Hematopoietic multipotent progenitor cell treated with erythropoietin and hydrocortisone succinate and interleukin-3 and kit ligand, for 17 days (in vitro differentiated cells): ENCODE results near the gene ZNF790.
A peak's percentile ranks its signal among the peaks of the same experiment; 100 is the strongest.

Experiments used
- DNase-seq: peaks from one replicate; pipeline ENCODE4 v3.0.0-alpha.2; 2015; ENCODE audit warnings: low spot score

The ZNF790 gene

GRCh38 chr19:36772311-36773222 is 65.6 kb downstream of the ZNF790 start, which contains the start of gene ZNF850:
TSS of gene ZNF850 (minus strand) at chr19:36772807. CDS start at chr19:36762606, 10,201 bp downstream.
- peak; percentile 90 for DNase-seq

- DNase-seq, result peak; percentile 76
Measured at GRCh38 chr19:36771261-36772231, 66.6 kb downstream of the ZNF790 start.
